Hepatic stellate cell (primary cell): ENCODE data around the gene EFCAB8.

Experiments
- DNase-seq: peaks from one replicate; pipeline ENCODE4 v3.0.0; 2011; ENCODE audit warnings: low spot score

The EFCAB8 gene

DNA sequence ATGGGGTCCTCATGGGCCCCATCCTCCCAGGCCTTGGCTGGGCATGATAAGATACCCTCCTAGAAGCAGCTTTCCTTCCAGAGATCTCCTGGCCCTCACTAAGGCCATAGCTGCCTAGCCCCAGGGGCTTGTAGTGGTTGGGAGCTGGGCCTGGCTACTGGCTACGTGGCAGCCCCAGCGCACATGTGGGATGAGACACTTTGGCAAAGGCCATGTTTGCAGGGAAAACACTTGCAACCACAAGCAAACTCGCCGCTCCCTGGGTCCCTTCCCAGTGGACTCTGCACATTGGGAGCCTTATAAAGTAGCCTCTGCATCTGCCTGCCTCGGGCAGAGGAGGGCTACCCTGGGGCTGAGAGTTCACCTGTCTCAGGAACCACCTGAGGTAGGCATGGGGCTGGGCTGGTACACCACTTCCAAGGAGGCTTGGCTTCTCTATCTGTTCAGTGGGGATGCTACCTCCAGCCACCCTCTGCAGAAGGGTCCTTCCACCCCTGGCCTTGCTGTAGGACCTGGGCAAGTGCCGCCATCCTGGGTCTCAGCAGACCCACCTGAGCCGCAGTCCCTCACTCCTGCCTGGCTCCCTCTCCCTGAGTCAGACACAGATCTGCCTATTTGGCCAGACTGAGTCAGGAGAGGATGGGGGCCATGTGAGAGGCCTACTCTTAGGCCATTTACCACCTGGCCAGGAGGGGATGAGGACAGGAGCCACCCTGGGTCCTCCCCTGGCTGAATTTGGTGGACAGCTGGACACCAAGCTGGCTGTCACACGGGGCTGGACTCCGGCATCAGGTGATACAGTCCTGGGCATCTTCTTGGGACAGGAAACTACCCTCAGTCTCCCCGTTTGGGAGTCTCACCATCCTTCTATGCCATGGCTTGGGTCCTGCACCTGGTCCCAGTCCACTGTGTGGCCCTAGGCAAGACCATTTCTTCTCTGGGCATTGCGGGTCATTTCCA, 148.9 kb downstream of the EFCAB8 start, which contains the start of gene BPIFB2:
TSS of gene BPIFB2 (plus strand) at position 329 of the 960 bp plus-strand sequence. CDS start 871 bp downstream, outside the sequence.
- no peak for DNase-seq

DNA sequence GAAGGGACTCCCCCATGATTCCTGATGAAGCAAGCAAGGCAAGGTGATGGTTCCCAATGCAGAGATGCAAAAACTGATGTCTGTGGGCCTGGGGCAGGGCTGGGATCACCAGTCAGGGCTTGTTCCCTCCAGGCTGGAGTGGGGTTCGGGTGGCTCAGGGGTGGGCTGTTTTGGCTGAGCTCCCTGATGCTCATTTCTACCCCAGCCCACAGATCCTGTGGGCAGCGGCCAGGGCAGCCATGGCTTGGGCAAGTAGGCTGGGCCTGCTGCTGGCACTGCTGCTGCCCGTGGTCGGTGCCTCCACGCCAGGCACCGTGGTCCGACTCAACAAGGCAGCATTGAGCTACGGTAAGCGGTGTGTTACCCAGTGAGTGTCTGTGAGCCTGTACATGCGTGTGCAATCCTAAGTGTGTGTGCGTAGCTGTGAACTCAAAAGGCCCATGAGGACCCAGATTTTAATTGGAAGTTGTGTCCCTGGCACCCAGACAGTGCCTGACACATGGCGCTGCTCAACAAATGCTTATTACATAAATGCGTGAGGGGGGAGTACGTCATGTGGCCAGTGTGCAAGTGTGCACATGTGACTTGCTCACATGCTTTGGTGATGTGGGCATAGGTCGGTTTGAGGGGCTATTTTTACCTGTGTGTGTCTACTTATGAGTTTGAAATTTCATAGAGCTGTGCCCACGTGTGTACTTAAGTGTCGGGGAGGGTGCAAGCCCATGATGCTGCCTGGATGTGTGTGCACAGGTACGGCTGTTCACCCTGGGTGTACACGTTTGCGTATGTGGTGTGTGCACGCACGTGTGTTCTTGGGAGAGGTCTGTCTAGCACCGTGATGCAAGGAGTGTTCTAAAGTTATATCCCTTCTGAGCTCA, 149.9 kb downstream of the EFCAB8 start:
- no peak for DNase-seq

DNA sequence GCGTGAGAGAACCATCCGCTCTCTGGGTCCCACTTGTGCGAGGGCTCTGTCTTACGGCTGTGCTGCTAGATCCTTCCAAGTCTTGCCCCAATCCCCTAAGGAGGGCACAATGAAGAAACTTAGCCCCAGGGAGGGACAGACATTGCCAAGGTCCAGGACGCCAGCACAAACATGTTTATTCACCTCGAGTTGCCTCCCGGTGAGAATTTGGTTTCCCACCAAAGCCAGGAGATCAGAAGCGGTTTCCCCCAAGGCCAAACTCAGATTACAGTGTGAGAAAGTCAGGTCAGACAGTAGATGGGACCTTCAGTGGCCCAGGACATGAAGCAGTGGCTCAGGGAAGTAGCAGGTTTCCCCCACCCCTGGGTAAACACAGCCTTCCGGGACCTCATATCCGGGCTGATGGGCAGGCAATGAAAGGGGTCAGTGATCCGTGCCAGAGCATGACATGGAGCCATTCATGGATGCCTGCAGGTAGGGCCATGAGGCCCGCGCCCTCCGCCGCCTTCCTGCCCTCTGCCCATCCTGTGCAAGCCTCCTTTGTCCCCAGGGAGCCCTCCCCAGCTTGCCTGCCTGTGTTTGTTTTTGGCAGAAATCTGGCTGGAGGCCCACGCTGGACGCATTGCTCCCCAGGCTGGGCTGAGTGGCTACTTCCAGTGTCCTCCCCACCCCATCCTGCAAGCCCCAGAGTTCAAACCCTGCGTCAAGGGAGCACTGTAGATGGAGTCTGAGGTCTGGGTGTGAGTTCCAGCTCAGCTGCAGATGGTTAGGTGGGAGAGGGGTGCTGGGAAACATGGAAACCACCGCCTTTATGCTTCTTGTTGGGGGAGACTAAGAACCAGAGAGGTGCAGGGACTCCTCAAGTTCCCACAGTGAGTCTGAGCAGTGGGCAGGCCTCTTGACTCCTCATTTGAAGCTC, 150.8 kb downstream of the EFCAB8 start:
- no peak for DNase-seq

DNA sequence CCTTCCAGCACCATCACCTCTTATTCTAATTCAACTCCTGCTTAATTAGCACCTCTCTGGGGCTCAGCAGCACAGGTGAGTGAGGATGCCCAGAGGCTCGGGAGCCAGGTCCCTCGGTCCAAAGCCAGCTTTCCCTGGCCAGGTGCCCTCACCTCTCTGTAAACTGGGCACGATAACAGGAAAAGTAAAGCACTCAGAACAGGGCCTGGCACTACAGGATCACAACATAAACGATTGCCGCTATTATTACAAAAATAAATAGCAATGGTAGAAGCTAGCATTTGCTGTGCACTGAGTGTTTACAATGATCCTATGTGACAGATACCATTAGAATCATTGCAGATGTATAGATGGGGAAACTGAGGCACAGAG, 151.4 kb downstream of the EFCAB8 start:
- DNase-seq = no peak

DNA sequence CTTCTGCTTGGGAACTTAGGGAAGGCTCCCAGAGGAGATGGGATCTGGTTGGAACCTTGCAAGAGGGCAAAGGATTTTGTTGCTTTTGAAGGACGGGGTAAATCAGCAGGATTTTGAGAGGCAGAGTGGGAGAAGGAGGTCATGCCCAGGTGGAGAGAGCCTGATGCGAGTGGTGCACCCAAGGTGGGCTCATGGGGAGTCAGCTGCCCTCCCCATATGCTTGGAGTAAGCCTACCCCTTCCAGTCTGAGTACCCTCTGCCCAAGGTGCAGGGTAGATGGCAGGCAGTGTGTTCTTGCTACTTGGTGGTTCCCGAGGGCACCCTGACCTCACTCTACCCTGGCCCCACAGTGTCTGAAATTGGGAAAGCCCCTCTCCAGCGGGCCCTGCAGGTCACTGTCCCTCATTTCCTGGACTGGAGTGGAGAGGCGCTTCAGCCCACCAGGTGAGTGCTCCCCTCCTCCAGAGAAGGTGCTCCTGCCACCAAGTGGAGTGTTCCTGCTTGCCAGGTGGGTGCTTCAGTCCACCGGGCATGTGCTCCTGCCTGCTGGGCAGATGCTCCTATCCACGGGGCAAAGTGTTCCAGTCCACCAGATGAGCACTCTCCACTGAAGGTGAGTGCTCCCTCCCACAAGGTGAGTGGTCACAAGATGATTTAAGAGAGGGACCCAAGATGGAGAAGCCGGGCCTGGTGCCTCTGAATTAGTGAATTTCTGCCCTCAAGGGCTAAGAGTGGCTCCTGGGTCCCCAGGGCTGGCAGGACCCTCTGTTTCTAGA, 152.1 kb downstream of the EFCAB8 start:
- DNase-seq = no peak
